H9 (cell line): Measurements from ENCODE around the gene MYRIP. TPM values are rescaled to one million over a fixed set of nuclear protein-coding genes. Genes with fewer than 3 reads are reported as not detected.

Source experiments
- DNase-seq: peaks from one replicate; pipeline ENCODE4 v3.0.0-alpha.2; 2017
- H2AFZ ChIP-seq: one replicate; pipeline ENCODE4 v1.6.1; 2013; ENCODE audit warnings: mild to moderate bottlenecking, low read length, control low read depth, moderate library complexity
- H2AK5ac ChIP-seq: 2 replicates; pipeline ENCODE4 v1.6.1; 2013; ENCODE audit warnings: low read length, control low read depth, mixed read lengths; ENCODE audit not compliant: insufficient read length
- H2BK120ac ChIP-seq: one replicate; pipeline ENCODE4 v1.6.1; 2013; ENCODE audit warnings: low read depth, mild to moderate bottlenecking, low read length, control low read depth, inconsistent platforms; ENCODE audit not compliant: poor library complexity, severe bottlenecking
- H2BK12ac ChIP-seq: 2 replicates; pipeline ENCODE4 v1.6.1; 2013; ENCODE audit warnings: low read length, control low read depth, mixed read lengths, low read depth; ENCODE audit not compliant: insufficient read length
- H2BK15ac ChIP-seq: 2 replicates; pipeline ENCODE4 v1.6.1; 2013; ENCODE audit warnings: low read depth, low read length, control low read depth
- H2BK20ac ChIP-seq: one replicate; pipeline ENCODE4 v1.6.1; 2013; ENCODE audit warnings: low read depth, mild to moderate bottlenecking, low read length, control low read depth, inconsistent platforms; ENCODE audit not compliant: poor library complexity, severe bottlenecking
- H2BK5ac ChIP-seq: 2 replicates; pipeline ENCODE4 v1.6.1; 2013; ENCODE audit warnings: low read length, control low read depth, mixed read lengths; ENCODE audit not compliant: insufficient read length
- H3K14ac ChIP-seq: 2 replicates; pipeline ENCODE4 v1.6.1; 2013; ENCODE audit warnings: low read length, control low read depth; ENCODE audit not compliant: insufficient read depth
- H3K18ac ChIP-seq: 2 replicates; pipeline ENCODE4 v1.6.1; 2013; ENCODE audit warnings: low read depth, mild to moderate bottlenecking, mixed read lengths, low read length, control low read depth; ENCODE audit not compliant: insufficient read length
- H3K23ac ChIP-seq: 2 replicates; pipeline ENCODE4 v1.6.1; 2013; ENCODE audit warnings: low read length, control low read depth, mixed read lengths, low read depth; ENCODE audit not compliant: insufficient read length
- H3K23me2 ChIP-seq: 2 replicates; pipeline ENCODE4 v1.6.1; 2013; ENCODE audit warnings: low read depth, mild to moderate bottlenecking, mixed read lengths, low read length, control low read depth; ENCODE audit not compliant: insufficient read length, poor library complexity, severe bottlenecking
- H3K27ac ChIP-seq: 2 replicates; pipeline ENCODE4 v1.5.1; 2013; ENCODE audit warnings: low read length, control low read depth, mixed read lengths, low read depth; ENCODE audit not compliant: insufficient read length
- H3K27me3 ChIP-seq: 2 replicates; pipeline ENCODE4 v1.6.1; 2013; ENCODE audit warnings: low read length, control low read depth, inconsistent platforms; ENCODE audit not compliant: insufficient read depth
- H3K4ac ChIP-seq: 2 replicates; pipeline ENCODE4 v1.6.1; 2013; ENCODE audit warnings: low read depth, mild to moderate bottlenecking, control low read depth, inconsistent platforms, low read length, moderate library complexity
- H3K4me1 ChIP-seq: 2 replicates; pipeline ENCODE4 v1.6.1; 2013; ENCODE audit warnings: low read length, control low read depth, inconsistent platforms; ENCODE audit not compliant: insufficient read depth
- H3K4me2 ChIP-seq: 2 replicates; pipeline ENCODE4 v1.6.1; 2013; ENCODE audit warnings: low read length, control low read depth, mixed read lengths; ENCODE audit not compliant: insufficient read length, insufficient read depth
- H3K56ac ChIP-seq: 2 replicates; pipeline ENCODE4 v1.6.1; 2013; ENCODE audit warnings: low read depth, mild to moderate bottlenecking, mixed read lengths, low read length, control low read depth; ENCODE audit not compliant: insufficient read length
- H3K79me1 ChIP-seq: 2 replicates; pipeline ENCODE4 v1.6.1; 2013; ENCODE audit warnings: low read depth, mild to moderate bottlenecking, moderate library complexity, low read length, control low read depth, inconsistent platforms; ENCODE audit not compliant: insufficient read depth, poor library complexity, severe bottlenecking
- H3K79me2 ChIP-seq: 2 replicates; pipeline ENCODE4 v1.6.1; 2013; ENCODE audit warnings: low read length, control low read depth, inconsistent platforms; ENCODE audit not compliant: insufficient read depth
- H3K9ac ChIP-seq: 2 replicates; pipeline ENCODE4 v1.6.1; 2013; ENCODE audit warnings: low read length, control low read depth, mixed read lengths; ENCODE audit not compliant: insufficient read length; ENCODE audit errors: extremely low read depth
- H3K9me3 ChIP-seq: one replicate; pipeline ENCODE4 v1.6.1; 2013; ENCODE audit warnings: low read depth, low read length, inconsistent platforms; ENCODE audit not compliant: control insufficient read depth
- H3T11ph ChIP-seq: one replicate; pipeline ENCODE4 v1.6.1; 2013; ENCODE audit warnings: mild to moderate bottlenecking, low read length, control low read depth, inconsistent platforms
- H4K20me1 ChIP-seq: one replicate; pipeline ENCODE4 v1.6.1; 2013; ENCODE audit not compliant: control insufficient read depth, insufficient read length, insufficient read depth
- H4K5ac ChIP-seq: 2 replicates; pipeline ENCODE4 v1.6.1; 2013; ENCODE audit warnings: low read depth, mild to moderate bottlenecking, mixed read lengths, low read length, control low read depth; ENCODE audit not compliant: insufficient read length
- H4K8ac ChIP-seq: replicated peaks from 2 replicates; pipeline ENCODE4 v1.6.1; 2013; ENCODE audit warnings: low read length, control low read depth, mixed read lengths, low read depth; ENCODE audit not compliant: insufficient read length
- H4K91ac ChIP-seq: 2 replicates; pipeline ENCODE4 v1.6.1; 2013; ENCODE audit warnings: low read depth, mild to moderate bottlenecking, moderate library complexity, mixed read lengths, low read length, control low read depth; ENCODE audit not compliant: insufficient read length
- H3K27ac Mint-ChIP-seq, 3 experiments: 2 replicates in 2 of 3; 3 replicates in 1 of 3; pipeline ENCODE4 v1.8.0; 2020 to 2021; ENCODE audit warnings: mixed read lengths in 3 of 3, mild to moderate bottlenecking in 1 of 3, moderate library complexity in 1 of 3
- H3K27me3 Mint-ChIP-seq: 2 replicates; pipeline ENCODE4 v1.8.0; 2021; ENCODE audit warnings: low read depth, mild to moderate bottlenecking, moderate library complexity, mixed read lengths
- H3K36me3 Mint-ChIP-seq, 3 experiments: 2 replicates in 2 of 3; 3 replicates in 1 of 3; pipeline ENCODE4 v1.8.0; 2020 to 2021; ENCODE audit warnings: low read depth in 3 of 3, mixed read lengths in 3 of 3; ENCODE audit not compliant: insufficient read depth in 1 of 3
- H3K4me1 Mint-ChIP-seq, 2 experiments: 2 replicates each; pipeline ENCODE4 v1.8.0; 2020; ENCODE audit warnings: mixed read lengths in 2 of 2
- H3K4me3 Mint-ChIP-seq, 2 experiments: 2 replicates in 1 of 2; 3 replicates in 1 of 2; pipeline ENCODE4 v1.8.0; 2020 to 2021; ENCODE audit warnings: mild to moderate bottlenecking in 2 of 2, mixed read lengths in 2 of 2, moderate library complexity in 1 of 2
- H3K9me3 Mint-ChIP-seq, 2 experiments: 2 replicates in 1 of 2; 3 replicates in 1 of 2; pipeline ENCODE4 v1.8.0; 2020; ENCODE audit warnings: mild to moderate bottlenecking in 2 of 2, mixed read lengths in 2 of 2, moderate library complexity in 1 of 2
- WGBS: extraction: QIAGEN DNeasy Blood & Tissue Kit; methylation state at CpG from one replicate; pipeline ENCODE4 v1.1.7; 2013; ENCODE audit warnings: missing lambda C conversion rate, low lambda C conversion rate, mixed read lengths; ENCODE audit not compliant: insufficient read length; ENCODE audit errors: extremely low coverage; 5-methylcytosine and 5-hydroxymethylcytosine counted together
- total RNA-seq: library from RNA; stranded (reverse); gene quantifications from 2 replicates; pipeline ENCODE4 v1.2.1, GENCODE V29; 2021
- TF ChIP-seq, protein P1 (sequence below): fragments of 200-600 bp; sonication (generic); conservative IDR thresholded peaks from 3 replicates; pipeline ENCODE4 v1.8.0; 2021; ENCODE audit warnings: antibody characterized with exemption, mild to moderate bottlenecking

The MYRIP gene
- total RNA-seq, 1 experiment from 2014 or later = 1.8 TPM

DNA sequence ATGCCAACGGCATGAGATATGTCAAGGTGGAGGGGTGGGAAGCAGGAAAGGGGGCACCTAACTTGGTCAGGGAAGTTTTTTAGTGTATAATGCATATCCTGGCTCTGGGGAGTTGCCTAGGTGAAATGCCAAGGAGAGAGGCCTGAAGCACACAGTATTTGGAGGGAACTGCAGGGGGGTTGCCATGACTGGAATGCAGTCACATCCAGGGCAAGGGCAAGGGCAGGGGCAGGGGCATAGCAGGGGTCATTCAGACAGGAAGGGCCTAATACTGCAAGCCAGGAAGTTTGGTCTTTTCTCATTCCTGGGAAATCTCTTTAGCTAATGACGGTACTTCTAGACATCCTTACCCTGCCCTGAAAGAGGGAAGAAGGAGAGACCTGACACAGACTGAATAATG, 60.5 kb downstream of the MYRIP start:
- Histone ChIP-seq H3K4me2 (no peak overlapping the region), H3K9me3 (no peaks in the 10 kb centered on the region), H3K4ac (no peak overlapping the region), H4K5ac (no peak overlapping the region), H3K23ac (no peak overlapping the region), H3K4me1 (no peaks in the 10 kb centered on the region; the same call in 1 of the 2 replicates), H2BK12ac (no peak overlapping the region), H3K23me2 (no peaks in the 10 kb centered on the region), H3K9ac (no peak overlapping the region), H2BK20ac (no peak overlapping the region), H2BK5ac (no peak overlapping the region), H4K20me1 (no peaks in the 10 kb centered on the region), H4K8ac (no peak overlapping the region), H2BK15ac (no peak overlapping the region), H3K18ac (no peak overlapping the region), H3K27me3 (no peaks in the 10 kb centered on the region), H3K79me1 (no peaks in the 10 kb centered on the region), H3K79me2 (no peaks in the 10 kb centered on the region), H2AFZ (no peak overlapping the region), H4K91ac (no peak overlapping the region), H3K56ac (no peak overlapping the region), H2AK5ac (no peak overlapping the region), H3T11ph (no peak overlapping the region), H3K27ac (no peak overlapping the region), H3K14ac (no peak overlapping the region), H2BK120ac (no peak overlapping the region)
- Mint-ChIP-seq H3K4me1 (peaks cover 4 to 7% of the 10 kb centered on the region in 2 experiments; a peak in 3 of 4 replicates), H3K27ac (no peak overlapping the region), H3K36me3 (no peaks in the 10 kb centered on the region), H3K4me3 (no peak overlapping the region), H3K27me3 (no peaks in the 10 kb centered on the region), H3K9me3 (no peaks in the 10 kb centered on the region)
- DNase-seq = peak; percentile 51
- TF ChIP-seq, protein P1, sequence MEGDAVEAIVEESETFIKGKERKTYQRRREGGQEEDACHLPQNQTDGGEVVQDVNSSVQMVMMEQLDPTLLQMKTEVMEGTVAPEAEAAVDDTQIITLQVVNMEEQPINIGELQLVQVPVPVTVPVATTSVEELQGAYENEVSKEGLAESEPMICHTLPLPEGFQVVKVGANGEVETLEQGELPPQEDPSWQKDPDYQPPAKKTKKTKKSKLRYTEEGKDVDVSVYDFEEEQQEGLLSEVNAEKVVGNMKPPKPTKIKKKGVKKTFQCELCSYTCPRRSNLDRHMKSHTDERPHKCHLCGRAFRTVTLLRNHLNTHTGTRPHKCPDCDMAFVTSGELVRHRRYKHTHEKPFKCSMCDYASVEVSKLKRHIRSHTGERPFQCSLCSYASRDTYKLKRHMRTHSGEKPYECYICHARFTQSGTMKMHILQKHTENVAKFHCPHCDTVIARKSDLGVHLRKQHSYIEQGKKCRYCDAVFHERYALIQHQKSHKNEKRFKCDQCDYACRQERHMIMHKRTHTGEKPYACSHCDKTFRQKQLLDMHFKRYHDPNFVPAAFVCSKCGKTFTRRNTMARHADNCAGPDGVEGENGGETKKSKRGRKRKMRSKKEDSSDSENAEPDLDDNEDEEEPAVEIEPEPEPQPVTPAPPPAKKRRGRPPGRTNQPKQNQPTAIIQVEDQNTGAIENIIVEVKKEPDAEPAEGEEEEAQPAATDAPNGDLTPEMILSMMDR = no peak
- WGBS = no CpG with 5 or more reads among the region's 2 CpGs
